Mesodermal cell (in vitro differentiated cells): ENCODE measurements around the gene RBMS3.
"Not testable (repeated sequence)": the region's sequence is repeated elsewhere in the genome, so short reads cannot be mapped to it uniquely, and the experiment has no call there.

Experiments used
- H3K27ac ChIP-seq: 2 replicates; pipeline ENCODE4 v1.7.0; 2013; ENCODE audit warnings: mild to moderate bottlenecking, low read depth, low read length, moderate library complexity; ENCODE audit not compliant: severe bottlenecking
- H3K36me3 ChIP-seq: 2 replicates; pipeline ENCODE4 v1.7.1; 2013; ENCODE audit warnings: mild to moderate bottlenecking, low read length, moderate library complexity; ENCODE audit not compliant: control insufficient read depth, insufficient read depth
- H3K4me1 ChIP-seq: one replicate; pipeline ENCODE4 v1.7.1; 2013; ENCODE audit warnings: mild to moderate bottlenecking, low read length; ENCODE audit not compliant: insufficient read depth, control insufficient read depth, poor library complexity, severe bottlenecking
- H3K4me3 ChIP-seq: 2 replicates; pipeline ENCODE4 v1.7.0; 2013; ENCODE audit warnings: low read length, control low read depth, mild to moderate bottlenecking; ENCODE audit not compliant: insufficient read depth, poor library complexity, severe bottlenecking; ENCODE audit errors: extremely low read depth
- H3K9me3 ChIP-seq: 2 replicates; pipeline ENCODE4 v1.7.1; 2013; ENCODE audit warnings: mild to moderate bottlenecking, low read length, moderate library complexity; ENCODE audit not compliant: control insufficient read depth
- WGBS, 2 experiments: methylation state at CpG; one replicate each; pipeline ENCODE4 v1.1.5; 2013; ENCODE audit warnings: missing lambda C conversion rate in 2 of 2; ENCODE audit not compliant: insufficient coverage in 2 of 2; 5-methylcytosine and 5-hydroxymethylcytosine counted together

RBMS3 gene

DNA sequence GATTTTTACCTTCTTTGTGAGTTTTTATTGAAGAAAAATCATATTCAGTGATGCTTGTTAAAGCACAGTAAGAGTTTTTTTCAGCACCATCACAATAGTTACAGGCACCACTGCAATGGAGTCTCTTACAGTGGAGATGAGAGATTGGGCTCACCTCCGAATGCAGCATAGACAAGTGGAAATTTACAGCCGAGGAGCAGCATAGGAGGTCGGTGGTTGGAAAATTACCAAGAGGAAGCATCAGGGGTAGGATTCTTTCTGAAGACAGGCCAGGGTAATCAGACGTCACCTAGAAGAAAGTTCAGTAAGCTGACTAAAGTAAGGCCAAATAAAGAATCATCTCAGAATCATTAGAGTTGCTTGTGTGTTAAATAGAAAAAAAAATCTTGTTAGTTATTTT, 491.6 kb downstream of the RBMS3 start:
- Histone ChIP-seq H3K9me3 (no peaks in the 10 kb centered on the region), H3K4me1 (peaks cover 4% of the 10 kb centered on the region), H3K36me3 (peaks cover 5% of the 10 kb centered on the region), H3K27ac (no peak overlapping the region), H3K4me3 (no peak overlapping the region)
- WGBS, 2 experiments = 77 to 100% methylated on average over 3 of the region's 4 CpGs

DNA sequence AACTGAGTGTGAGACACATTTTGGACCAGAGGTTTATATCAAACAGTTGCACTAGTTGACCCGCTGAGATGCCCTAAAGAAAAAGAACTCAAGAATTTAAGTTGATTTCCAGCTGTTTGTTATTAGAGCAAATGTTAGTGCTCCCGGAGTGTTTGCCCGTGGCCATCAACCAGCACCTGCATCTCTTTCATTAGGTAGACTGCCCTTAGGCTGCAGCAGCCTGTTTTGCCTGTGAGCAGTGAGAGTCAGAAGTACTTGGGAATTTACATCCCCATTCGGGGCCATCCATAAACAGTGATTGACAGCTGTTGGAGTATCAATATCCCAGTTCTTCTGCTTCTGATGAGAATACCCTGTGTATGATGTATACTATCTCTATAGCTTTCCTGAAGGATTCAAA, 492.6 kb downstream of the RBMS3 start:
- H3K9me3 ChIP-seq = no peaks in the 10 kb centered on the region
- WGBS, 2 experiments = 78% methylated on average over 4 of the region's 4 CpGs; no CpG with 5 or more reads in 1 of the 2 experiments
- H3K4me3 ChIP-seq = no peak overlapping the region
- no peak overlapping the region for H3K27ac ChIP-seq
- H3K36me3 ChIP-seq = peaks cover 5% of the 10 kb centered on the region
- H3K4me1 ChIP-seq = peaks cover 4% of the 10 kb centered on the region

DNA sequence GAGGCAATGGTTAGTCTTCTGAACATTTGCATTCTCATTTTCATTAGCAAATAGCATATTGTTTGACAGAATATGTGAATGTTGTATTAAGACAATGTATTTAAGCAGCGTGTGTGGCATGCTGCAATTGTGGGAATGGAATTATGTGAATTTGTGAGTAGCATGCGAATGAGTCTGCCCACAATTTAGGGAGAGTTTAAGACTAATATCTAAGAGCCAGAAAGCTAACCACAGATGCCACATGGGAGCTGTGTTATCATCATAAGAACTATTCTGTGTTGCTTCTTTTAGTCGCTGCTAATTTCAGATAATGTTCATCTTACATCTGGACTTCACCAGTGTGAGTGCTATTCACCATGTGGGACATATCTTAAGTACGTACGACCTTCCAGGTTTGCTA, 494.5 kb downstream of the RBMS3 start:
- Histone ChIP-seq H3K9me3 (no peaks in the 10 kb centered on the region), H3K4me3 (no peak overlapping the region), H3K4me1 (peaks cover 4% of the 10 kb centered on the region), H3K27ac (no peak overlapping the region), H3K36me3 (no peaks in the 10 kb centered on the region)
- WGBS, 2 experiments = 100% methylated on average over 2 of the region's 5 CpGs; no CpG with 5 or more reads in 1 of the 2 experiments

DNA sequence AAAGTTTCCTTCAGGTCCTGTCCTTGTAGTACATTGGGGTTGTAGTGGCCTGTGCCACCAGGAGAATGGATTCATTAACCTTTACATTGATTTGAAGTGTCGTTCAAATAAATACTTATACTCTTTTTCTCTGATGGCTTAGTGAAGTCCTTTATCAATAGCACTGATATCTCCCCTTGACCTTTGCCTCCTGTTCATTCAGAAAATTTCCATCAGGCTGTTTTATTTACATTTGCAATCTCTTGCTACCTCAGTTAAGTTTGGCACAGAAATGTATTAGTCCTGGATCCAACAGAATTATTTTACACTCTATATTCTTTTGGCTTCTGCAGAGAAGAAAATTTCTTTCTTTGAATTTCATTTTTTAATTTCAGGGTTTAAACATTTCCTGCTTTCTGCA, 497.0 kb downstream of the RBMS3 start:
- Histone ChIP-seq H3K4me1 (no peaks in the 10 kb centered on the region), H3K9me3 (peaks cover 12% of the 10 kb centered on the region), H3K36me3 (peaks cover 15% of the 10 kb centered on the region), H3K4me3 (no peak overlapping the region), H3K27ac (no peak overlapping the region)
- 100% methylated on average over 1 of the region's 1 CpG; no CpG with 5 or more reads in 1 of the 2 experiments for WGBS, 2 experiments

DNA sequence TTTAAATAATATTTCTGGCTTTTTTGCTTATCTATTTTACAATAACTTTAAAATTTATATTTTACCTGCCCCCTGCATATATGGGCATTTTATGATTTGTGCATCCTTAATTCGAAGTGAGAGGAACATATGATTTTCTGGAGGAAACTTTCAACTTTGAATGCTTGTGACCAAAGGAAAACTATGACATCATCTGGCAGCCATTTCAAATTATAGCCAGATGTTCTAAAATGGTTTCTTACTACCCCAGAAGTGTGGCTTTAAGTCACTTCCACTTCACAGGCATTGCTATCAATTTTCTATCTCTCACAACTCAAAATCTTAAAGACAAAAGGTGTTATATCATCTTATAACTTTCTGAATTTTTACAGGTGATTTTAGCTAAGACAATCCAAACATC, 508.8 kb downstream of the RBMS3 start:
- Histone ChIP-seq H3K27ac (no peak overlapping the region), H3K36me3 (no peaks in the 10 kb centered on the region), H3K4me1 (no peaks in the 10 kb centered on the region), H3K9me3 (no peaks in the 10 kb centered on the region), H3K4me3 (no peak overlapping the region)
- WGBS, 2 experiments = 100% methylated on average over 1 of the region's 1 CpG; no CpG with 5 or more reads in 1 of the 2 experiments

GRCh38 chr3:29796808-29797207, 515.9 kb downstream of the RBMS3 start:
- Histone ChIP-seq H3K36me3 (no peaks in the 10 kb centered on the region), H3K9me3 (no peaks in the 10 kb centered on the region), H3K4me3 (no peak overlapping the region), H3K4me1 (no peaks in the 10 kb centered on the region), H3K27ac (no peak overlapping the region)
- 97% methylated on average over 7 to 8 of the region's 8 CpGs for WGBS, 2 experiments

GRCh38 chr3:29802057-29802456, 521.2 kb downstream of the RBMS3 start:
- whole genome bisulfite sequencing, 2 experiments = 100% methylated on average over 1 of the region's 4 CpGs; no CpG with 5 or more reads in 1 of the 2 experiments
- Histone ChIP-seq H3K9me3 (no peaks in the 10 kb centered on the region), H3K4me3 (no peak overlapping the region), H3K36me3 (no peaks in the 10 kb centered on the region), H3K27ac (no peak overlapping the region), H3K4me1 (no peaks in the 10 kb centered on the region)

DNA sequence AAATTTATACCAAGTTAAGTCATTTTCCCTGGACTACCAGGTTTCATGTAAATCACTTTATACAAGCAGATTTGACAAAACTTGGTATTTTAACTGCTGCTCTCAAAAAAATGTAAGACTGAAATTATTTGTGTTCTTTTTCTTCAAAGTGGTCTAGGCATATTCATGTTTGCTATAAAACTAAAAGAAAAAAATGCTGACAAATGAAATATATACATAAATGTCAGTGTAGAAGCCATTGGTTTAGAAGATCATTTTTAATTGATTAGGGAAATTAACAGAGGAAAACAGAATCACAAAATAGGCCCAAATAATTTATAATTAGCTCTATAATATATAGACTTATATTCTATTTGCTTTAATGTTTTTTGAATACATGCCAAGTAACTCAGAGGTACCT, 523.2 kb downstream of the RBMS3 start:
- H3K9me3 ChIP-seq = no peaks in the 10 kb centered on the region
- H3K36me3 ChIP-seq = no peaks in the 10 kb centered on the region
- no peaks in the 10 kb centered on the region for H3K4me1 ChIP-seq
- no peak overlapping the region for H3K4me3 ChIP-seq
- H3K27ac ChIP-seq = no peak overlapping the region

DNA sequence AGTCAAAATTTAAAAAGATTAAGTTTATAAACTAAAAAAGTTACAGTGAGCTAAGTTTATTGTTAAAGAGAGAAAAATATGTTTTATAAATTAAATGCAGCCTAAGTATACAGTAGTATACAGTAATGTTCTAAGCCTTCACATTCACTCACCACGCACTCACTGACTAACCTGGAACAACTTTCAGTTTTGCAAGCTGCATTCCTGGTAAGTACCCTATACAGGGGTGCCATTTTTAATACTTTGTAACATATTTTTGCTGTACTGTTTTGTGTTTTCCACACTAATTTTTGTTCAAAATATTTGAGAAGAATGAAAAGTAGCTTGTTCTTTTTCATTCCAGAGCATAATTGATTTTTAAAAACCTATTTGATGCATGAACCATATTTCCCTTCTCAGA, 524.9 kb downstream of the RBMS3 start:
- H3K9me3 ChIP-seq = no peaks in the 10 kb centered on the region
- no peak overlapping the region for H3K27ac ChIP-seq
- H3K36me3 ChIP-seq = no peaks in the 10 kb centered on the region
- WGBS, 2 experiments = no CpG with 5 or more reads among the region's 1 CpG
- H3K4me1 ChIP-seq = no peaks in the 10 kb centered on the region
- H3K4me3 ChIP-seq = no peak overlapping the region

- 83 to 100% methylated on average over 1 of the region's 3 CpGs for WGBS, 2 experiments
- not testable (repeated sequence) for H3K27ac ChIP-seq, H3K4me3 ChIP-seq
These were observed 527.5 kb downstream of the RBMS3 start for GRCh38 chr3:29808324-29808723.

GRCh38 chr3:29822071-29822470, 541.2 kb downstream of the RBMS3 start:
- H3K36me3 ChIP-seq = peaks cover 6% of the 10 kb centered on the region
- H3K4me1 ChIP-seq = peaks cover 7% of the 10 kb centered on the region
- H3K4me3 ChIP-seq = no peak overlapping the region
- no peaks in the 10 kb centered on the region for H3K9me3 ChIP-seq
- no peak overlapping the region for H3K27ac ChIP-seq

More at GRCh38 chr3:29808324-29808723, 527.5 kb downstream of the RBMS3 start:
- not testable (repeated sequence) for H3K36me3 ChIP-seq, H3K4me1 ChIP-seq, H3K9me3 ChIP-seq

- Histone ChIP-seq H3K4me1 (peaks cover 7% of the 10 kb centered on the region), H3K4me3 (no peak overlapping the region), H3K36me3 (peaks cover 6% of the 10 kb centered on the region), H3K9me3 (no peaks in the 10 kb centered on the region), H3K27ac (no peak overlapping the region)
- WGBS, 2 experiments = no CpG with 5 or more reads among the region's 1 CpG
These were observed 542.4 kb downstream of the RBMS3 start for GRCh38 chr3:29823233-29823632.
